T-helper 1 cell treated with Interleukin-12 subunit alpha and Interleukin-12 subunit beta and Interleukin-4 antibody, amounts not matched to agents 30 ng/mL and 1 ng/mL, for 36 hours (primary cell): ENCODE results near the gene TCHP. TPM values are rescaled to one million over a fixed set of nuclear protein-coding genes. Genes with fewer than 3 reads are reported as not detected.
"Not testable (repeated sequence)": the region's sequence is repeated elsewhere in the genome, so short reads cannot be mapped to it uniquely, and the experiment has no call there.

Source experiments
- intact Hi-C: fragments of 100-400 bp; cut with micrococcal nuclease; formaldehyde crosslinking; loops from one replicate; pipeline ENCODE4 v1.15.1; 2024
- total RNA-seq: library from RNA; stranded (reverse); gene quantifications from 2 replicates; pipeline ENCODE4 v1.2.3, GENCODE V29; 2022

TCHP gene
- total RNA-seq: 35.1 and 35.2 TPM in 2 replicates

DNA sequence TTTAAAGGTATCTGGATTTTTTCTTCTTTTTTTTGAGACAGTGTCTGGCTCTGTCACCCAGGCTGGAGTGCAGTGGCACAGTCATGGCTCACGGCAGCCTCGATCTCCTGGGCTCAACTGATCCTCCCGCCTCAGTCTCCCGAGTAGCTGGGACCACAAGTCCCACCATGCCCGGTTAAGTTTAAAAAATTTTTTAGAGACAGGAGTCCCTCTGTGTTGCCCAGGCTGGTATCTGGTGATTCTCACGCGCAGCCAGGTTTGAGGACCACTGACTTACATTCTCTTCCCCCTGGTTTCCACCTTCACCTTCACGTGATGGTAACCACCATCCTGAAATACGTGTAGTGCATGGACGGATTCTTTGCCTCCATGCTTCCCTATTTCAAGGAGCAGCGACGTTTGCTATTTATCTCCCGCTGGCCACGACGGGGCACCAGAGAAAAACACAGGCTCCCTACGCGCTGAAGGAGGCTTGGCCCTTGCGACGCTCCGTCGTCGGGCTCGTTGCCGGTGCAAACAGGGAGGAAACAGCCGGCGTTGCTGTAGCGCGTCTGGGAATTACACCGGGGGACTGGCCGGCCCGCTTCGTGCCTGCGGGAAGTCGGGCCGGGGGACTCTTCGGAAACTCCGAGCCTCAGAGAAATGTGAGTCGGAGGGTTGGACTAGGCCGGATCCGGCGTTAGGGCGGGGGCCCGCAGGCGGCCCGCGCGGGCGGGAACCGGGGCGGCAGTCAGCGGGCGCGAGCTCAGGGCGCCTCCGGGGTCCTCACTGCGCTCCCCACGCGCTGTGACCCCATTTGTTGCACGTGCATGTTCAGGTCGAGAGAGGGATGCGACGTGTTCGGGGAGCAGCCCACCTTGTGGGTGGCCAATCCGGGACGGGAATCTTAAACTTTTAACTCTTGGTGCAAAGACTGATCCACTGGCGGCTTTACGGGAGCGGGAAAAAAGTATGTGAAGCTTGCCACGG lies at the start of gene TCHP:
TCHP (plus strand) TSS at position 492 of the 969 bp plus-strand sequence. CDS start 2,753 bp downstream, outside the sequence.
- intact Hi-C loops: loop anchor here (1.0 to 2.0 kb wide), 7 partner anchors 12 to 327 kb away; partner anchors contain the start of genes ANKRD13A, FAM222A, GLTP and MMAB

DNA sequence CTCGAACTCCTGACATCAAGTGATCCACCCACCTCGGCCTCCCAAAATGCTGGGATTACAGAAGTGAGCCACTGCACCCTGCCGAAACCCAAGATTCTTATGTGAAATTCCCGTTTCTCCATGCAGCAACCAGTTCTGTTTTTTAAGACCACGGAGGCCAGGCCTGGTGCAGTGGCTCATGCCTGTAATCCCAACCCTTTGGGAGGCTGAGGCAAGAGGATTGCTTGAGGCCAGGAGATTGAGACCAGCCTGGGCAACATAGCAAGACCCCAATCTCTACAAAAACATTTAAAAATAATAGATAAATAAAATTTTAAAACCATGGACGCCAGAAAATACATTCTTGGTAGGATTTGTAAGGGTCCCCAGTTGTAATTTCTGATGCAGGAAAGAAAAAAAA lies 49.6 kb upstream of the TCHP start:
- intact Hi-C loops: not testable (repeated sequence)

DNA sequence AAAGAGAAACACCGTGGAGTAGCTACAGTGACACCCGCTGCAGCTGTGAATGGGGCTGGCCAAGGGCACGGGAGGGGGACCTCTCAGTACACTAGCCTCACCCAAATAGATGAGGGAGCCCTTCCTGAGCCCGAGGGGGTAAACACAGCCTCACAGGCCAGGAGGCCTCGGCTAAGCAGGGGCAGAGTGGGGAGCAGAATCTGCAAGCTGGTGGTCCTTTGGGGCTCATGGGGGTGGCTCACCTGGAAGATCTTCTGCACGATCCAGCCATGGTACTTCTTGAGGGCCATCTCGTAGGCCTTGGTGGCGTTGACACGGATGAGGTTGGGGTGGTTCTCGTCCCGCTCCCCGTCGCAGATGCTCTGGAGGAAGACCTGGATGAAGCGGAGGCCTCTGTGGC lies 44.7 kb upstream of the TCHP start:
- intact Hi-C loops: no loop called here

DNA sequence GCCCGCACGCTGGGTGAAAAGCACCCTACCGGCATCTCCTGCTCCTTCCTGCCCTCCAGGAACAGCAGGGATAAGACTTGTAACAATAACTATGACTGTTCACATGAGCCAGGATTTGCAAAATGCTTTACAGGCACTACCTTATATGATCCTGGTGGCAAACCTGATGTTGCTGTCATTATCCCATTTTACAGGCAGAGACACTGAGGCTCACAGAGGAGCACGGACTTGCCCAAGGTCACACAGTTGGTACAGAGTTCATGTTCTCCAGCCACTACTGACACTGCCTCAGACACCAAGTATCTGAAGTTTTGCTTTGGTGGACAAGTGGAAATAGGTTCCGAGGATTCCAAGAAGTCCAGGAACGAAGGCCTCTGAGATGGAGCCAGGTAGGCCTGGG lies 42.4 kb upstream of the TCHP start:
- intact Hi-C loops: no loop called here

DNA sequence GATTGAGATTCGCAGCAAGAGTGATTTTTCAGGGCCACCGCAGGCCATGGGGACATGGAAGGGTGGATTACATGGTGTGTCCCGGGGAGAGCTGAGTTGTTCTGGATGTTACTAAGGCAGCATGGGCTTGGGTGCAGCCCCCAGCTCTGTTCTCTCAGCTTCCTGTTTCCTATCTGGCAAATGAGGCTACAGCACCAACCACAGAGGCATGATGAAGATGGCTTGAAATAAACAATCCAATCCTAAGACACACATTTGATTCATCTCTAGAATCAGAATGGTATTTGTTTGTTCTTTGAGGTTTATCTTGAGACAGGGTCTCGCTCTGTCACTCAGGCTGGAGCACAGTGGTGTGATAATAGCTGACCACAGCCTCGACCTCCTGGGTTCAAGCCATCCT lies 41.3 kb upstream of the TCHP start:
- intact Hi-C loops: no loop called here

GRCh38 chr12:109860977-109861376 lies 39.1 kb upstream of the TCHP start:
- intact Hi-C loops: no loop called here

GRCh38 chr12:109861689-109862314 lies 38.3 kb upstream of the TCHP start:
- intact Hi-C loops: no loop called here

DNA sequence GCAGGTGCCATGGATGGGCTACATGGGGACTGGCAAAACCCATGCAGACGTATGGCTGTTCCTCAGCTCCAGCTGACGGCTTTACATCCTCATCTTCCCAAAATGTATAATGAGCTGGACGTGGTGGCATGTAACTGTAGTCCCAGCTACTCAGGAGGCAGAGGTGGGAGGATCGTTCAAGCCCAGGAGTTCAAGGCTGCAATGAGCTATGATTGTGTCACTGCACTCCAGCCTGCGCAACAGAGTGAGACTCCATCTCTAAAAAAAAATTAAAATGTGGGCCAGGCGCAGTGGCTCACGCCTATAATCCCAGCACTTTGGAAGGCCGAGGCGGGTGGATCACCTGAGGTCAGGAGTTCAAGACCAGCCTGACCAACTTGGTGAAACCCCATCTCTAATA lies 37.6 kb upstream of the TCHP start:
- intact Hi-C loops: not testable (repeated sequence)

GRCh38 chr12:109863847-109864712 lies 36.0 kb upstream of the TCHP start:
- intact Hi-C loops: no loop called here

- intact Hi-C loops: no loop called here
Measured at GRCh38 chr12:109864916-109865315, 35.2 kb upstream of the TCHP start.

GRCh38 chr12:109868182-109869051 lies 31.7 kb upstream of the TCHP start:
- intact Hi-C loops: no loop called here

DNA sequence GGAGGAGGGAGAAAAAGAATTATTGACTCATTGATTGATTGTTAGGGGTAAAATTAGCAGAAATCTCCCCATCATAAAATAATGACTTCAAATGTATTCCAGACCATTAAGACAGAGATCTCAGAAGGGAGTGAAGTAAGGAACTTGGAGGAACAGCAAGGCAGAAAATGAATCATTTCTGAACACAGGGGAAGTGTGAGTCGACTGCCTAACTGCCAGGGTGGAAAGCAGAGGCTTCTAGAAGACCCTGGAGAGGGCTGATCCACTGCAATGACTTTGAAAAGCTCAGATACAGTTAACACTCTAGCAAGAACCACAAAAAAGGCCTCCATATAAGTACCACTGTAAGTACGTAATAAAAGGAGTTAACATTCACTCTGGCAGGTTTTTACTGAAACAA lies 29.4 kb upstream of the TCHP start:
- intact Hi-C loops: no loop called here

GRCh38 chr12:109871668-109872314 lies 28.3 kb upstream of the TCHP start:
- intact Hi-C loops: no loop called here

DNA sequence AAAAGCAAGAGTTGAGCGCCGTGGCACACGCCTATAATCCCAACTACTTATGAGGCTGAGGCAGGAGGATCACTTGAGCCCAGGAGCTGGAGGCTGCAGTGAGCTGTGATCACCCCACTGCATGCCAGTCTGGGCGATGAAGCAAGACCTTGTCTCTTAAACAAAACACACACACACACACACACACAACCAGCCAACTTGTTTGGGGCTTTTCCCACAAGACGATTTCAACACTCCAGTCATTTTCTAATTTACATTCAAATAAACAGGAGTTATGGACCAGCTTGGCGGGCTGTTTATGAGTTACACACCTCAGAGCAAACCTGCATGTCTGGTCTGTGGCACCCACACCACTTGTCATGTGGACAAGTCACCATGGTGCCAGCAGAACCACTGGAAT lies 26.4 kb upstream of the TCHP start:
- intact Hi-C loops: no loop called here

DNA sequence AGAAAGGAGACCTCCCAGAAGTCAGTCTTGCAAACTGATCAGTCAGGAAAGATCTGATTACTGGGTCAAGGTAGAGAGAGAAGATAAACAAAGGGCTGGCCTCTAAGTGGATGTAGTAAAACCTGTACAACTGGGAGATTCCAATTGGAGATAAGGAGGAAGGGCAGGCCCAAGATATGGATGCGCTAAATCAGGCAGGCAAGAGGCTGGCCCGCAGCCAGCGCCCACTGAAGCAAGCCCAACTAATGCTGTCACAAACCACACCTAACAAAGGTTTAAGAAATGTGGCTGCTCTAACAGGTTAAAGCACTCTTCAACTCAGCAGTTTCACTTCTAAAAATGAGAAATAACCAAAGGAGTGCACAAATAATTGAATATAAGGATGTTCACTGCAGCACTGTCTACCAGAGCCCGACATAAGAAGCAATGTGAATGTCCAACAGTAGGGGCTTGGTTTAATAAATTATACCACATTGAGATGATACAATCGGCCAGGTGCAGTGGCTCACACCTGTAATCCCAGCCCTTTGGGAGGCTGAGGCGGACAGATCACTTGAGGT lies 24.4 kb upstream of the TCHP start:
- intact Hi-C loops: no loop called here

- intact Hi-C loops: no loop called here
Measured at GRCh38 chr12:109876406-109876805, 23.7 kb upstream of the TCHP start.

DNA sequence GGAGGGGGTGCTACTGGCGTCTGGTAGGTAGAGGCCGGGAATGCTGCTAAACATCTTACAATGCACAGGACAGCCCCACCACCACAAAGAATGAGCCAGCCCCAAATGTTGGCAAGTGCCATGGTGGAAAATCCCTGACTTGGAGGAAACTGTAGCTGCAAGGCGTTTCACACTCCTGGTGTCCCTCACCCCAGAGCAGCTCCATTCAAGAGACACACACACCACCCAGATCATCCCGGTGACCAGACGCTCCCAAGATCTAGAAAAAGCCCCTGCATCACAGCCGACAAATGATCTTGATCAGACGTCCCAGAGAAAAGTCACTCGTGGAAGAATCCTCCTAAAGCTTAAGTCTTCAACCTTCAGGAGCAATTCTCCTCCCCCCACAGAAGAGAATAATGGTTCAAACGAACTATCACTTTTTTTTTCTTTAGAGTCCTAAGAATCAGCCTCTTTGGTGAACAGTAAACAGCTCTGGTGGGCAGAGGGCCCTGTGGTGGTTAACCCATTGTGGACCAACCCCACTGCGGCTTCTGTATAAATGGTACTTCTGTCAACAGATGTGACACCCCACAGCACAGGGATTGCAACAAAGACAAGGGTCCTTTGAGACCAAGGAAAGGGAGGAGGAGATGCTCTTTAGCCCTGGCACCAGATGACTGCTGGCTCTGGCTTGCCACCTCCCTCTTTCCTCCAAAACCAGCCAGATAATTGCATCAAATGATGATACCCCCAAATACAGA lies 22.4 kb upstream of the TCHP start:
- intact Hi-C loops: no loop called here

DNA sequence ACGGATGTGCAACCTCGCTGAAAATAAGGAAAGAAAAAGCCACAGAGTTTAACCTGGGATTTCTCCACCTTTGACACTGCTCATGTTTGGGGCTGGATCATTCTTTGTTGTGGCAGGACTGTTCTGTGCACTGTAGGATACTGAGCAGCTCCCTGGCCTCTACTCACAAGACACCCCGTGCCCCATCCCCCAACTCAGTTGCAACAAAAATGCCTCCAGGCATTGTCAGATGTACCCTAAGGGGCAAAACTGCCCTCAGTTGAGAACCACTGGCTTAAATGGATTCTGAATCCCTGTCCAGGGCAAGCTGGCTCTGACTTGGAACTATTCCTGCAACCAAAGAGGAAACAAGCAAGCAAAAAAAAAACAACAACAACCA lies 21.8 kb upstream of the TCHP start:
- intact Hi-C loops: no loop called here

DNA sequence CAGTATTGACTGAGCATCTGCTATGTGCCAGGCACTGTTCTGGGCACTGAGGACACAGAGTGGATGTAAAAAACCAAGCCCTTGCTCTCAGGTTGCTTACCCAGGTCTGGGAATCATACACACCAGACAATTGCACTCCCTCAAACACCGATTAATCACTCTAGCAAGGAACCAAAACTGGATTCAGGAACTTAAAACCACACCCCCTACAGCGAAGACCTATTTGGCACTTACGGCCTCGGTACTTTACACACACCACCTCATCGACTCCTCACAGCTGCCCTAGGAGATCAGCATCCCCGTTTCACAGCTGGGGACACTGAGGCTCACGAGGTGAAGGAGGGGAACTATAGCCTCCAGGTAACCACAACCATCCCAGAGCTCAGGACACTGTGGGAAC lies 21.3 kb upstream of the TCHP start:
- intact Hi-C loops: no loop called here
